GM03348 (cell line): ENCODE results near the gene BACE2.
"Not testable (repeated sequence)": the region's sequence is repeated elsewhere in the genome, so short reads cannot be mapped to it uniquely, and the experiment has no call there.

Experiments used
- DNase-seq: peaks from one replicate; pipeline ENCODE4 v3.0.0; 2012; ENCODE audit warnings: low spot score

BACE2 gene

DNA sequence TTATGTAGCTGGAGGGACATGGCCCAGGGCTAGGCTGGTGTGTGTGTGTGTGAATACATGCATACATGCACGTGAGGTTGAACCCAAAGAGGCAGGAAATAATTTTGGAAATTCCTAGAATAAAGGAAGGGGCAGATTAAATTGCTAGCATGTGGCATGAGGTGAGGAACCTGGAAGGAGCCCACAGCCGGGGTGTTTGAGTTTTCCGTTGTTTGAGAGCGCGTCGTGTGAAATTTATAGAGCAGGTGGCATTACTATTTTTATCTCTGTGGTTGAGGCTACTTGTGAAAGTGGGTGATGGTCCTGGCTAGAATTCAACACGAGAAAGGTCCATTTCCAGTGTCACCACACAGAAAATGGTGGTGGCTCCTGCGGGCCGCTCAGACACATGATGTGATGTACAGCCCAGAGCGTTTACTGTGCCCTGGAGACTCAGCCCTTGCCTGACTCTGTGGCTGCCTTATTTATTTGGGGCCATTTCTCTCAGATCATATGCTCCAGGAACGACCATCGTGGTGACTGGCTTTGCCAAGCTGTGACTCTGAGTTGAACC is 48.0 kb downstream of the BACE2 start:
- no peak for DNase-seq

DNA sequence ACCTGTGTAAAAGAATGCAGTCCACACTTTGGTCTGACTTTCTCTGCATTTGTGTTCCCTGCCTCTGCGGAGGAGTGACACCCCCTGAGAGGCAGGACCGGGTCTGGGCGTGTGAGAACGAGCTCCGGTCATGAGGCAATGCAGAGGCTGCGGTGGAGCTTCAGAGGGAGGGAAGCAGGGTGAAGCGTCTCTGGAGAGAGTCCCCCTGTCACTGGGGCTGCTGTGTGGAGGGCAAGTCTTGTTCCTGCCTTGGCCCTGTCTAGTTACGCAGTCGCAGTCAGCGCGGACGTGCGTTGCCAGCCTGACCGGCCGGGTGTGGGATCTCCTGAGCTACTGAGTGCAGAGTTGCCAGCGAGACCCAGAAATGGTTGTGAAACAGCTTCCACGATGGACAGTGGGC is 48.5 kb downstream of the BACE2 start:
- DNase-seq: no peak

GRCh38 chr21:41217671-41218385 is 49.9 kb downstream of the BACE2 start:
- DNase-seq: peak; percentile 48

DNA sequence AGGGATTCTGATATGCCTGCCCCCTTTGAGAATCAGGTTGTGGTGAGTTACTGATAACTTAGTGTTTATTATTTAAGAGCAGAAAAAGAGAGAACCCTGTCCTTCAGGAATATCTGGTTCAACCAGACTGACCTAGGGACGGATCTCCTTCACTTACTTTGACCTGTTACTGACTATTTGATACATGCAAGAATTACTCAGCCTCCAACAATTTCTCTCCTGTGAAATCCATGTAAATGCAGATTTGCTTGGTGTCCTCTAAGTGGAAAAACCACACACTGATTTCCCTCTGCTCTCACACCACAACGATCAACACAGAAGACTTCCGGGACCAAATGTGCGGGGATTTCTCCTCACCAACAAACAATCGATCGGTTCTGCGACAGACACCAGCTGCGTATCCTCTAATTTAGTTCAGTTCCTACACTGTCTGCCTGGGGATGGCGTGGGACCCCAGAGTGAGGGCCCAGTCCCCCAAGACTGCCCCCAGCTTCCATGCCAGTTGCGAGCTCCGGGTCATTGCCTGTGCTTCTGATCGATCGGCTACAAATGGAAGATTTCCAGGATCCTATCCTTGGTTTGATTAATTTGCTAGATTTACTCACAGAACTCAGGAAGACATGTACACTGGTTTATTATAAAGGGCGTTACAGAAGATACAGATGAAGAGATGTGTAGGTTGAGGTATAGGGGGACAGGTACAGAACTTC is 51.7 kb downstream of the BACE2 start:
- DNase-seq: no peak

GRCh38 chr21:41220208-41220733 is 52.3 kb downstream of the BACE2 start:
- DNase-seq: no peak

DNA sequence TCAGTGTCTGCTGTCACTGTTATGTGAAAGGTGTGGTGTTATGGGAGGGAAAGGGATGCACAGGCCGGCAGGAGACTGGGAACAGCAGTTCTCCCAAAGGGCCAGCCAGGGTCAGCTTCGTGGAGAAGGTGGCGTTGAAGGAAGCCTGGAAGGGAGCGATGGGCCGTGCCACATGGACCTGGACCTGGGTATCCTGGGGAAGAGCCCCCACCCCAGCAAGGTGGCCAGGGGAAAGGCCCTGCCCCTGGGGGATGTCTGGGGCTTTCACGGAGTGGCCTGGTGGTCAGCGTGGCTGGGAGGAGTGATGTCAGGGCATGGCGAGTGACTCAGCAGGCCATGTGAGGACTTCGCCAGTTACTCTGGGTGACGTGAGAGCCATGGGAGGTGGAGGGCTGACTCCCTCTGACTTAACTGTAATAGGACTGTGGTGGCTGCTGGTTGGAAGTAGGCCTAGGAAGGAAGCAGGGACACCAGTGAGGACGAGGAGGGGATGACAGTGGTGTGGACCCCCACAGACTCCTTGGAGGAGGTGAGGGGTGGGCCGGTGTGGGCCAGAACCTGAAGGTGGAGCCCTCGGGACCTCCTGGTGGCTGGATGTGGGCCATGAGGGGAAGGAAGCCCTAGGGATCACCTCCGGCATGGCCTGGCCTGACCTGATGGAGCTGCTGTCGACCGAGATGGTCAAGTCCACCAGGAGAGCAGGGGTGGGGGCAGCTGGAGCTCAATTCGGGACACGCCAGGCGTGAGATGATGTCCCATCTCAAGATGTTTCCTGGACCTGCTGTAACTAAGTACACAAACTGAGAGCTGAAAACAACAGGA is 54.5 kb downstream of the BACE2 start:
- DNase-seq: no peak

DNA sequence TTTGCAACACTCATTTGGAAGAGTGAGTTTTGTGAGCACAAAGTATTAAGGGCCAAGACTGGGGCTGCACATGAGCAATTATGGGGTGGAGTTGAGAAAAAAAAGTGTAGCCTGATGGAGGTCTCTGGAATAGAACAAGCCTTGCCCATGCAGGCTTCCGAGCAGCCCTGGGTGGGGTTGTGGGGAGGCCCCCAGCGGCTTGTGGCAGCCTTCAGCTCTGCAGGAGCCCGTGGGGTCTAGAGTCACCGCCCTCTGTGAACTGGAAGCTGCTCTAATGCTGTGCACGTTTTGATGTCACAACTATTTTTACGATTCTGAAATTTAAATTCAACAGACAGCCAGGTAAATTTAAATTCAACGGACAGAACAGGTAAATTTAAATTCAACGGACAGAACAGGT is 58.9 kb downstream of the BACE2 start:
- DNase-seq: no peak

- DNase-seq: no peak
Observed at GRCh38 chr21:41227357-41228005, 59.5 kb downstream of the BACE2 start.

DNA sequence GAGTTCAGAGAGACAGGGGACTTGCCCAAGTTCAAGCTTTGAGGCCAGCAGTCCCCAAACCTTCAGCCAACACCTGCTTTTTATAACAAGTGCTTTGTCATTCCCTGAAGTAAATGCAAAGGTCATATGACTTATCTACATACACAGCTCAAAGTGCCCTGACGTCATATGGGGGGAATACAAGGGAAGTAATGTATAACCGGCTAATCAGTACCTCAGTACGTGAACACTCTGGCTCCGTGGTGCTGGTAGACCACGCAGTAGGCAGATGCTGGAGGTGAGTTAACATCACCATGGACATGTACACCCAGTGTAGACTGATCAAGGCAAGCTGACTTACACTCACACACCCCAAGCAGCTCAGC is 60.0 kb downstream of the BACE2 start:
- no peak for DNase-seq

GRCh38 chr21:41228492-41228891 is 60.5 kb downstream of the BACE2 start:
- no peak for DNase-seq

GRCh38 chr21:41228958-41229357 is 61.0 kb downstream of the BACE2 start:
- DNase-seq: no peak

DNA sequence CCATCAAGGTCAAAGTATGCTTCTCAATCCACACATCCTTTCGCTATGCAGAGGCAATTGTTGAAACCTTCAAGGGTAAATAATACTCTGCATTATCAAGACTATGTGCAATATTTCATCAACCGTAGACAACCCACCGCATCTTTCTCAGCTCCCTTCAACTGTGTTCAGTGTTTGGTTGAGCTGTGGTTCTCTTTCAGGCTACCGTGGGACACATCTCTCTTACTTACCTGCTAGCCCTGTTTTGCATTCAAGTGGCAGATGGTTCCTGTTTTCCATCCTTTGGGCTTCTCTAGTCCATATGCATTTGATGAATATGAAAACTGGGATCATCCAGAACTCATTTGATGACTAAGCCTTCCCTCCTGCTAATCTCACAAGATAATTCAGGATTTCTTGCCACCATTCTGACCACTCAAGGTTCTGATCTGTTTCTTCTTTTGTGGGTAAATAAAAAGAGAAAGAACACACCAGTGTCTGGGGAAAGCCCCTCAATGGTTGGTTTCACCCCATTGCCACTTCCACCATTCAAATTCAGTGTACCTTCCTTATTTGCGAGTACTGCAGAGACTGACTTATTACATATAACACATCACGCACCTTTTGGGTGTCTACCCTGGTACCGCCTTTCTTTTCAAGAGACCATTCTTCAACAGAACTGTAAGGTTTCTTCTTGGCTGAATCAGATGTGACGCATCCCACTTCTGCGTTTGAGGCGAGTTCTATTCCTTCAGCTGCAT is 61.7 kb downstream of the BACE2 start:
- no peak for DNase-seq

- DNase-seq: no peak
Observed at GRCh38 chr21:41230497-41230896, 62.5 kb downstream of the BACE2 start.

GRCh38 chr21:41231060-41231459 is 63.1 kb downstream of the BACE2 start:
- no peak for DNase-seq

GRCh38 chr21:41232013-41232412 is 64.1 kb downstream of the BACE2 start:
- no peak for DNase-seq

- DNase-seq: no peak
Observed at GRCh38 chr21:41233916-41234315, 66.0 kb downstream of the BACE2 start.

DNA sequence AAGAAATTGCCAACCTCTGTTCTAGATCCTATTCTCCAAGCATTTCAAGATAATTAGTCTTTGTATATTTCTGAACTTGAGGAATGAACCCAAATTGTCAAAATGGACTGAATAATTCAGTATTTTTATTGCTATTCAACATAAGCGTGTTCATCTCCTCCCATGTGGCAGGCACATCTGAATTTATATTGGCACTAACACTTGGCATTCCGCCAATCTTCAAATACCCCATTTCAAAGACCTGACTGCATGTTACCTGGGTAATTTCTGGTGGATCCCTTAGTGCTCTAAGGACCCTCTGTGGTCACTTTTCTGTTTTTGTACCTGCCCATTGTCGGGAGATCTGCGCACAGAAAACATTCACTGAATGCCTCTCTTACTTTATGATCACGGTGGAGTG is 66.6 kb downstream of the BACE2 start:
- no peak for DNase-seq

GRCh38 chr21:41235201-41235600 is 67.2 kb downstream of the BACE2 start:
- DNase-seq: no peak

DNA sequence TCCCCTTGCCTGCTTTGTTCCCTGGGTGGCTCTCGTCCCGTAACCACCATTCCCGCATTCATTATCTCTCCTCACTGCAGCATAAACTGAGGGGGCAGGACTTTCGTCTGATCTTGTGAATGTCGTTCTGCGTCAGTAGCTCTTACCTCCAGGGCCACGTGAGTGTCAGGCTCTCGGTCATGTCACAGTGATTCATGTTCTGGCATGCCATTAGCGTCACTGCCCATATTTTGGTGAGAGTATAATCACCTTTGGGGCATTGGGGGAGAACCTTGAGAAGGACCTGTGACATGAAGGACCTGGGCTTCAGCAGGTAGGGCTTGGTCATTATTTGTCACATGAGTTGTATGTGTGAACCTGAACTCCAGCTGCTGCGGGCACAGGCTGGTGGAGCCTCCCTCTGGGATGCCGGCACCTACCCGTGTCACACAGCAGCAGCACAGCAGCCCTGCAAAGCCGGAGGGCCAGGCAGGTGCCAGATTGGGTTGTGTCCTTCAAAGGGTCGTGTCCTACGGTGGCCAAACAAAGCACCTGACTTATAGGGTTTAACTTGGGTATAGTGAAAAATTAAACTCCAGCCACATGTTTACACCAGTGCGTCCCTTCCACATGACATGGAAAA is 68.5 kb downstream of the BACE2 start:
- DNase-seq: no peak

DNA sequence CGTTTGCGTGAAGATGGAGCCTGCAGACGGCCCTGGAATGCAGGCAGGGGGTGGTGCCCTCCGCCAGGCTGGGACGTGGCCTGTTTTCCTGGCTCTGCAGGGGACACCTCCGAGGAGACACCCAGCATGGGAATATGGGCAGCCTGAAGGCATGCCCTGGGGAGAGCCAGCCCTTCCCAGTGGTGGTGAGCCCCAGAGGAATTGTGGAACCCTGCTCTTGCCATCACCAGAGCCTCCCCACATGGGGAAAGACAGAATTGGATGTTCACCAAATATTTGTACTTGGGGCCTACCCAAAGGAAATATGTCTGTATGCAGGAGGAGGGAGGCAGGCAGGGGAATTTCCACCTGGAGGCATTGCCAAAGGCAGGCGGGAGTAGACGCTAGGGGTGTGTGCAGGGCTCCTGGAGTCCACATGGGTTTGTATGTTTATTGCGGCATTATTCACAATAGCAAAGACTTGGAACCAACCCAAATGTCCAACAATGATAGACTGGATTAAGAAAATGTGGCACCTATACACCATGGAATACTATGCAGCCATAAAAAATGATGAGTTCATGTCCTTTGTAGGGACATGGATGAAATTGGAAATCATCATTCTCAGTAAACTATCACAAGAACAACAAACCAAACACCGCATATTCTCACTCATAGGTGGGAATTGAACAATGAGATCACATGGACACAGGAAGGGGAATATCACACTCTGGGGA is 70.3 kb downstream of the BACE2 start:
- DNase-seq: not testable (repeated sequence)
